HepG2 (cell line): ENCODE data around the gene HEATR1. TPM values are rescaled to one million over a fixed set of nuclear protein-coding genes. Genes with fewer than 3 reads are reported as not detected.

ENCODE experiments used
- ATF3 ChIP-seq: sonication (generic); formaldehyde crosslinking; IDR thresholded peaks from 2 replicates; pipeline ENCODE4 v1.4.0; 2020; ENCODE audit warnings: missing genetic modification reagents
- CHD4 ChIP-seq: fragments of 200-600 bp; sonication (generic); IDR thresholded peaks from 2 replicates; pipeline ENCODE4 v1.7.0; 2017; ENCODE audit warnings: mild to moderate bottlenecking, low read length, borderline replicate concordance
- ERF ChIP-seq: IDR thresholded peaks from 2 replicates; pipeline ENCODE4 v1.6.1; 2018; ENCODE audit warnings: missing biosample characterization, missing genetic modification reagents
- GABPB1 ChIP-seq: IDR thresholded peaks from 2 replicates; pipeline ENCODE4 v1.6.1; 2016; ENCODE audit warnings: mild to moderate bottlenecking, missing genetic modification reagents, moderate library complexity, missing compliant biosample characterization
- MIXL1 ChIP-seq: IDR thresholded peaks from 2 replicates; pipeline ENCODE4 v1.6.1; 2016
- PHF21A ChIP-seq: sonication (generic); formaldehyde crosslinking; IDR thresholded peaks from 2 replicates; pipeline ENCODE4 v1.5.0; 2020; ENCODE audit warnings: mild to moderate bottlenecking, missing genetic modification reagents
- SMARCC2 ChIP-seq: fragments of 450-650 bp; IDR thresholded peaks from 2 replicates; pipeline ENCODE4 v1.6.1; 2017; ENCODE audit warnings: antibody characterized with exemption, mild to moderate bottlenecking
- SNAPC2 ChIP-seq: sonication (generic); formaldehyde crosslinking; IDR thresholded peaks from 2 replicates; pipeline ENCODE4 v1.8.1; 2022; ENCODE audit warnings: mild to moderate bottlenecking, missing genetic modification reagents
- SNAPC5 ChIP-seq: sonication (generic); formaldehyde crosslinking; IDR thresholded peaks from 2 replicates; pipeline ENCODE4 v1.8.1; 2023; ENCODE audit warnings: mild to moderate bottlenecking, missing genetic modification reagents, borderline replicate concordance
- SOX13 ChIP-seq, 3 experiments: fragments of 450-650 bp in 1 of 3; sonication (generic) in 1 of 3; formaldehyde crosslinking in 1 of 3; IDR thresholded peaks in 2 of 3; conservative IDR thresholded peaks in 1 of 3; 2 replicates each; pipeline versions ENCODE4 v1.5.0 to v1.6.1; 2016 to 2020; ENCODE audit warnings: antibody characterized with exemption in 1 of 3, mild to moderate bottlenecking in 1 of 3, missing compliant biosample characterization in 1 of 3, missing genetic modification reagents in 1 of 3, moderate library complexity in 1 of 3
- U2AF1 ChIP-seq: fragments of 200-400 bp; formaldehyde crosslinking; optimal IDR thresholded peaks from 2 replicates; pipeline ENCODE3; 2017; ENCODE audit warnings: mild to moderate bottlenecking, low read depth, low read length
- ZBTB25 ChIP-seq: IDR thresholded peaks from 2 replicates; pipeline ENCODE4 v1.6.1; 2018; ENCODE audit warnings: missing genetic modification reagents
- ZFP90 ChIP-seq: sonication (generic); formaldehyde crosslinking; IDR thresholded peaks from 2 replicates; pipeline ENCODE4 v1.8.0; 2022; ENCODE audit warnings: missing genetic modification reagents, mild to moderate bottlenecking, inconsistent platforms, borderline replicate concordance
- ZNF572 ChIP-seq: sonication (generic); formaldehyde crosslinking; IDR thresholded peaks from 2 replicates; pipeline ENCODE4 v1.5.1; 2020; ENCODE audit warnings: mild to moderate bottlenecking, missing genetic modification reagents
- ZNF605 ChIP-seq: sonication (generic); formaldehyde crosslinking; IDR thresholded peaks from 2 replicates; pipeline ENCODE4 v1.8.0; 2022; ENCODE audit warnings: mild to moderate bottlenecking, missing genetic modification reagents
- ZNF775 ChIP-seq: sonication (generic); formaldehyde crosslinking; IDR thresholded peaks from 2 replicates; pipeline ENCODE4 v1.4.0; 2020; ENCODE audit warnings: missing genetic modification reagents, mild to moderate bottlenecking, moderate library complexity, borderline replicate concordance
- ZSCAN29 ChIP-seq: sonication (generic); formaldehyde crosslinking; conservative IDR thresholded peaks from 2 replicates; pipeline ENCODE4 v1.4.0; 2020; ENCODE audit warnings: mild to moderate bottlenecking, missing genetic modification reagents
- polyA plus RNA-seq, 8 experiments: library from polyadenylated mRNA; depleted of rRNA in 3 of 8; stranded (reverse) in 7 of 8; unstranded in 1 of 8; fragments of >200 nt; fragmentation: Illumina TruSeq in 4 of 8; extraction: Trizol in 4 of 8; gene quantifications; 2 replicates each; pipeline versions ENCODE4 v1.2.1 to v1.2.3, GENCODE V29; 2011 to 2016; ENCODE audit warnings: low read depth in 4 of 8, missing spikeins in 1 of 8, mixed read lengths in 1 of 8; ENCODE audit not compliant: insufficient read depth in 1 of 8
- total RNA-seq, 5 experiments: library from RNA; depleted of rRNA; stranded (reverse); fragments of >200 nt; fragmentation: Illumina TruSeq; extraction: Trizol; gene quantifications; 2 replicates each; pipeline ENCODE4 v1.2.3, GENCODE V29; 2016; ENCODE audit warnings: low read depth in 1 of 5
- TF ChIP-seq, protein P1 (sequence below): sonication (generic); formaldehyde crosslinking; IDR thresholded peaks from 2 replicates; pipeline ENCODE4 v1.5.0; 2020; ENCODE audit warnings: mild to moderate bottlenecking, missing genetic modification reagents, borderline replicate concordance
- TF ChIP-seq, protein P2 (sequence below): sonication (generic); formaldehyde crosslinking; IDR thresholded peaks from 2 replicates; pipeline ENCODE4 v1.4.0; 2020; ENCODE audit warnings: mild to moderate bottlenecking, missing genetic modification reagents
- TF ChIP-seq, protein P3 (sequence below): sonication (generic); formaldehyde crosslinking; IDR thresholded peaks from 2 replicates; pipeline ENCODE4 v1.5.0; 2020; ENCODE audit warnings: missing genetic modification reagents

The HEATR1 gene
- total and polyA plus RNA-seq, 2 of the 13 experiments (the other 11 are each of a cell fraction or from before 2014, with no cell fraction given), result 10.2 to 45.8 TPM

GRCh38 chr1:236515443-236515958, 88.8 kb downstream of the HEATR1 start (continued):
- TF ChIP-seq, protein P1, sequence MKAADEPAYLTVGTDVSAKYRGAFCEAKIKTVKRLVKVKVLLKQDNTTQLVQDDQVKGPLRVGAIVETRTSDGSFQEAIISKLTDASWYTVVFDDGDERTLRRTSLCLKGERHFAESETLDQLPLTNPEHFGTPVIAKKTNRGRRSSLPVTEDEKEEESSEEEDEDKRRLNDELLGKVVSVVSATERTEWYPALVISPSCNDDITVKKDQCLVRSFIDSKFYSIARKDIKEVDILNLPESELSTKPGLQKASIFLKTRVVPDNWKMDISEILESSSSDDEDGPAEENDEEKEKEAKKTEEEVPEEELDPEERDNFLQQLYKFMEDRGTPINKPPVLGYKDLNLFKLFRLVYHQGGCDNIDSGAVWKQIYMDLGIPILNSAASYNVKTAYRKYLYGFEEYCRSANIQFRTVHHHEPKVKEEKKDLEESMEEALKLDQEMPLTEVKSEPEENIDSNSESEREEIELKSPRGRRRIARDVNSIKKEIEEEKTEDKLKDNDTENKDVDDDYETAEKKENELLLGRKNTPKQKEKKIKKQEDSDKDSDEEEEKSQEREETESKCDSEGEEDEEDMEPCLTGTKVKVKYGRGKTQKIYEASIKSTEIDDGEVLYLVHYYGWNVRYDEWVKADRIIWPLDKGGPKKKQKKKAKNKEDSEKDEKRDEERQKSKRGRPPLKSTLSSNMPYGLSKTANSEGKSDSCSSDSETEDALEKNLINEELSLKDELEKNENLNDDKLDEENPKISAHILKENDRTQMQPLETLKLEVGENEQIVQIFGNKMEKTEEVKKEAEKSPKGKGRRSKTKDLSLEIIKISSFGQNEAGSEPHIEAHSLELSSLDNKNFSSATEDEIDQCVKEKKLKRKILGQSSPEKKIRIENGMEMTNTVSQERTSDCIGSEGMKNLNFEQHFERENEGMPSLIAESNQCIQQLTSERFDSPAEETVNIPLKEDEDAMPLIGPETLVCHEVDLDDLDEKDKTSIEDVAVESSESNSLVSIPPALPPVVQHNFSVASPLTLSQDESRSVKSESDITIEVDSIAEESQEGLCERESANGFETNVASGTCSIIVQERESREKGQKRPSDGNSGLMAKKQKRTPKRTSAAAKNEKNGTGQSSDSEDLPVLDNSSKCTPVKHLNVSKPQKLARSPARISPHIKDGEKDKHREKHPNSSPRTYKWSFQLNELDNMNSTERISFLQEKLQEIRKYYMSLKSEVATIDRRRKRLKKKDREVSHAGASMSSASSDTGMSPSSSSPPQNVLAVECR (CRISPR knock-in tag), result peak; percentile 36; the same call in 1 of the 2 replicates
- TF ChIP-seq ZNF775 (CRISPR knock-in tag) (no peak), ZNF605 (CRISPR knock-in tag) (0 out of 2 replicates have a peak, but pooled peaks have one; percentile 17), SNAPC5 (CRISPR knock-in tag) (no peak), ZSCAN29 (CRISPR knock-in tag) (0 out of 2 replicates have a peak, but pooled peaks have one; percentile 39), SMARCC2 (no peak), CHD4 (no peak), ZBTB25 (CRISPR knock-in tag) (no peak), GABPB1 (CRISPR knock-in tag) (no peak), MIXL1 (no peak; the same call in 1 of the 2 replicates), PHF21A (CRISPR knock-in tag) (peak; percentile 53; the same call in 1 of the 2 replicates), SNAPC2 (CRISPR knock-in tag) (no peak), U2AF1 (no peak), SOX13 (IDR thresholded peaks at IDR 0.05) (peak; percentile 63), SOX13 (CRISPR knock-in tag; conservative IDR thresholded peaks at IDR 0.05 in 1 of 2, IDR thresholded peaks at IDR 0.05 in 1 of 2) (peak in 1 of 2 experiments; percentile 57; a peak in 2 of 4 replicates), ZFP90 (CRISPR knock-in tag) (no peak), ZNF572 (CRISPR knock-in tag) (no peak), ATF3 (CRISPR knock-in tag) (no peak), ERF (CRISPR knock-in tag) (peak; percentile 62; the same call in 1 of the 2 replicates)
- TF ChIP-seq, protein P2, sequence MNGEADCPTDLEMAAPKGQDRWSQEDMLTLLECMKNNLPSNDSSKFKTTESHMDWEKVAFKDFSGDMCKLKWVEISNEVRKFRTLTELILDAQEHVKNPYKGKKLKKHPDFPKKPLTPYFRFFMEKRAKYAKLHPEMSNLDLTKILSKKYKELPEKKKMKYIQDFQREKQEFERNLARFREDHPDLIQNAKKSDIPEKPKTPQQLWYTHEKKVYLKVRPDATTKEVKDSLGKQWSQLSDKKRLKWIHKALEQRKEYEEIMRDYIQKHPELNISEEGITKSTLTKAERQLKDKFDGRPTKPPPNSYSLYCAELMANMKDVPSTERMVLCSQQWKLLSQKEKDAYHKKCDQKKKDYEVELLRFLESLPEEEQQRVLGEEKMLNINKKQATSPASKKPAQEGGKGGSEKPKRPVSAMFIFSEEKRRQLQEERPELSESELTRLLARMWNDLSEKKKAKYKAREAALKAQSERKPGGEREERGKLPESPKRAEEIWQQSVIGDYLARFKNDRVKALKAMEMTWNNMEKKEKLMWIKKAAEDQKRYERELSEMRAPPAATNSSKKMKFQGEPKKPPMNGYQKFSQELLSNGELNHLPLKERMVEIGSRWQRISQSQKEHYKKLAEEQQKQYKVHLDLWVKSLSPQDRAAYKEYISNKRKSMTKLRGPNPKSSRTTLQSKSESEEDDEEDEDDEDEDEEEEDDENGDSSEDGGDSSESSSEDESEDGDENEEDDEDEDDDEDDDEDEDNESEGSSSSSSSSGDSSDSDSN (CRISPR knock-in tag), result no peak
- TF ChIP-seq, protein P3, sequence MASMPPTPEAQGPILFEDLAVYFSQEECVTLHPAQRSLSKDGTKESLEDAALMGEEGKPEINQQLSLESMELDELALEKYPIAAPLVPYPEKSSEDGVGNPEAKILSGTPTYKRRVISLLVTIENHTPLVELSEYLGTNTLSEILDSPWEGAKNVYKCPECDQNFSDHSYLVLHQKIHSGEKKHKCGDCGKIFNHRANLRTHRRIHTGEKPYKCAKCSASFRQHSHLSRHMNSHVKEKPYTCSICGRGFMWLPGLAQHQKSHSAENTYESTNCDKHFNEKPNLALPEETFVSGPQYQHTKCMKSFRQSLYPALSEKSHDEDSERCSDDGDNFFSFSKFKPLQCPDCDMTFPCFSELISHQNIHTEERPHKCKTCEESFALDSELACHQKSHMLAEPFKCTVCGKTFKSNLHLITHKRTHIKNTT (CRISPR knock-in tag), result no peak
